HG03045 (cell line): ENCODE results near the gene LRMDA.

Experiments
- ATAC-seq: cut with Tn5 transposase; IDR thresholded peaks from one replicate; pipeline ENCODE4 v1.9.1; 2021; ENCODE audit warnings: mild to moderate bottlenecking, moderate library complexity; ENCODE audit not compliant: unreplicated experiment

The LRMDA gene

DNA sequence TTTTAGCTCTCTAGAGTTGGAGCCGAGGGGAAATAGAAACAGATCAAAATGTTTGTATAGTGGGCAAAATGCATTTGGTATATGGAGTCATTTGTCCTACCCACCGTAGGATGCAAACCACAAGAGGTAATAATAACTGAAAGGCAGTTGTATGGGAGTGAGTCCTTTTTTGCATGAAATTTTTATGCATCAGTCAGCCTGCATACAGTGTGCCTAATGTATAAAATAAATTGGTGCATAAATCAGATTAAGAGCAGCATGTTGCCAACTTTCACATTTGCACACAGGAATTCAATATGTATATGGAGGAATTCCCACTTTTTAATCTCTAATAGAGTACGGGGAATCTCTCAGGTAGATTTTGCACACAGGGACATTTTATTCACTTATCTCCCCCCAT is 262.8 kb downstream of the LRMDA start:
- ATAC-seq, result no peak

DNA sequence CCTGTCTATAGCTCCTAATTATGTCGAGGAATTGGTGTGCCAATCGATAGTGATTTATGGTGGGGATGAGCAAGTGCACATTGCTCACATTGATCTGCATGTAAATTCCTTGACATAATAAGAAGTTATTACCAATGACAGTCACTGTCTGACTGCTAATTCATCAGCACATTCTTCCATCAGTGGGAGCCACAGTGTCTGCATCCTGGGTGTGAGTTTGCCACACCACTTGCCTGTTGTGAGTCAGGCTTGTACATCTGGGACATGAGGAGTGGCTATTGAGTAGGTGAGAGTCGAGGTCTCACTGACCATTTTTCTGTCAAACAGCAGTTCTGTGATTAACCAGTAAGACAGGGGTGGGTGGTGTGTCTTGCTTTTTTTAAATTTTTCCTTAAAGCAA is 263.4 kb downstream of the LRMDA start:
- no peak for ATAC-seq

DNA sequence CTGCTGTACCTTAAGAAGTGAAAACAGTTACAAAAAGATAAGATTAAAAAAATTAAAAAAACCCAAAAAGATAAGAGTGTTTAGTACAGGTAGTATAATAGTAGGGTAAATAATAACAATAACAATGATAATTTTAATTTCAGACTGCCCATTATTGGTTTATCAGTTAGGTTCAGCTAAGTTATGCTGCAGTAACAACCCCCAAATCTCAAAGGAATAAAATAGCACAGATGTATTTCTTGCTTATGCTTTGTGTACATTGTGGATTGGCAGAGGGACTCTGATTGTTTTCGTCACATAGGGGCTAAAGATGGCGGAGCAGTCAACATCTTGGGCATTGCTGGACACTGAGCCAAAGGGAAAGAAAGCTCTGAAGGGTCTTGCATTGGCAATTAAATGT is 264.6 kb downstream of the LRMDA start:
- no peak for ATAC-seq

DNA sequence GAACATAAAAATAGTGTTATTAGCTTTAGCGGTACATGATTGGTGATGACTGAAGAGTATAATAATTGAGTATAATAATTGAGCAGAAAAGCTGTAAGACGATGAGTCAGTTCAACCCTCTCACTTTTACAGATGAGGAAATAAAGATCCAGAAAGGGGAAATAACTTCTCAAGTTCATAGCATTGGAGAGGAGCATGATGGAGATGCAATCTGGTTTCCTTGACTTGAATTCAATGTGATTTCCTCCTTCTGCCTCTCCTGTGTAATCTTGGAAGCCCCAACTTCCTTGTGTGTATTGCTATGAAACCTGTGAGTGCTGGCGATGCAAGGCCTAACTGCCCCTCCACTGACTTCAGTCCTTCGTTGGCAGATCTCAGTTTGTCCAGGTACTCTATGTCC is 265.1 kb downstream of the LRMDA start:
- ATAC-seq, result no peak

DNA sequence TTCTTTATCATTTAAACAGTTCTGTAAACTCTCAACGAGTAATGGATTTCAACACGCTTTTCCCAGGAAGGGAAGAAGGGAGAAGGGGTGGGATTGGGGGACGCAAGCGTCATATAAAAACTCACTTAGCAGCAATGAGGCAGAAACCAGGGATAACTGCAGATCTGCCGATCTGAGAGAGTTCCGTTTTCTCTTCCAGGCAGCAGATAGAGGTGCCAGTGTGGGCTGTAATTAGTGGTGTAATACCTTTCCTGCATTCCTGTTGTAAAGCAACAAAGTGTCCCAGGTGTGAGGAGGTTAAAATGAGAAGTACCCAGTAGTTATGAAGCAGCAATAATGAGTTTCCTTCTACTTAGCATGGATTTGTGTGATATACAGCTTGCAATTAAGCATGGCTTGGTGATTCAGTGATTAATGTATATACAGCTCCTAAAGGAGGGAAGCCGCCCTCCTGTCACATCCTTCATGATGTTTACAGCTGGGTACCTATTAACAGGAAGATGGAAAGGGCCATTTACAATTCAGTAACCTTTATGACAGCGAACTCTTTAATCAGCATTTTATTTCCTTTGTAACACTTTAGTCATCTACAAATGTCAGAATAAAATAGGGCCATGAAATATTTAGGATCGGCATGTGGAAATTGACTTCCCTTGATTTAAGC is 271.9 kb downstream of the LRMDA start:
- ATAC-seq, result no peak

DNA sequence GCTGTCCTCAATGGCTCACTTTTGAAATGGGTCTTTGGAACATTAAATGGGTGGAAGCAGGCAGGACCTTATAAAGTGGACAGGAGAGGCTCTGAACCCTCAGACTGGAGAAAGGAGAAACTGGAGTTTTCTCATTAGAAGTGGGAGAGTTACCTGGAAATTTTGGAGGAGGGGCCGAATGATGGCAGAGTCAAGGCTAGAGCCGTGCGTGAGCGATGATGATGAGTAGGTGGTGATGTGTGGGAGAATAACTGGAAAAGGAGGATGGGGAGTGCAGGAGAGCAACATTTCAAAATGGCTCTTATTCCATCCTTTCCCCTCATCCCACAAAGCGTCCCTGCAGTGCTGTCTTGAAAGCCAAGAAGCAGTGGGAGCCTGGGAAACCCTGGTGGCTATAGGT is 274.0 kb downstream of the LRMDA start:
- ATAC-seq, result no peak

DNA sequence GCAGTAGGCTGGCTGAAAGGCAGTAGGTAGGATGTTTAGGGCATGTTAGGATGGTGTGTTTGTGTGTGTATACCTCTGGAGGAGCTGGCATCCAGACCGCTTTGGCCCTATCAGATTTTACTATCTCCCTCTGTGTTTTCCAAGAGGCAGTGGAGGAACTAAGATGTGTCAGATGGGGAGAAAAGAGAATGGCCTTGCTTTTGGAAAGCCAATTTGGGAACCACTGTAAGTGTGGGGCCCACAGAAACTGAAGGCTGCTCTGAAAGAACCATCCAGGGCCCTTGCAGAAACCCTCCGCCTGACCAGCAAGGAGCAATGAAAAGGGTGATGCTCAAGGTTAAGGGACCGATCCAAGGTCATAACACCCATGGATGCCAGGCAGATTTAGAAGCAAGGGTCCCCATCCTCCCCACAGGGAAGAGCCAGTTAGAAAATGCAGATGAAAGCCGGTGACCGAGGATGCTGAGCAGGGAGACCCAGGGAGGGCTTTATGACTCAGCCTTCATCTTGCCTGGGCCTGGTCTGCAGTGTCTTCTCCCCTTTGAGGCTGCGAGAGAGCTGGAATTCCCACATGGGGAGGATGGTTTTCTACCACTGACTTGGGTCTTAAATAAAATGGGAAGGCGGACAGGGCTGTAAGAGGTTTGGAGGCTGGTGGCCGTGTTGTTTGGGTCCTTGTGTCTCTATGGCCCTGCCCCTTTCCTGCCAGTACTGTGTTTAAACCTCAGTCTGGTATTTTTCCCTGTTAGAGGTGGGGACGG is 275.8 kb downstream of the LRMDA start:
- ATAC-seq, result no peak

DNA sequence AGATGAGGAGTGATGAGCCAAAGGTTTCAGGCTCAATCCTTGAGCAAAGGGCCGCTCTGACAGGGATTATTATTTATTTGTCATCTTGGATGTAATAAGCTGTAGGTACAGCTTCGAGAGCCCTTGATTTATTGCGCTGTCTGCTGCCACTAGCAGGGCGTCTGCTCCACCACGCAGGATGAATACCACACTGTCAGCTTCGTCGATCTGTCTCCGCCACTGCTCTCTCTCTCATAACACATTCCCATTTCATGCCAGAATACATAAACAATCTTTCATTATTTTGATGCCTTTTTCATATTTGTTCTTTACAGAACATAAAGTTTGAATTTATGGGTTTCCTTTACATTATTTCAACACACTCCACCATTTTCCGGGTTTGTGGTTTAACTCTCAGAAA is 276.6 kb downstream of the LRMDA start:
- no peak for ATAC-seq

DNA sequence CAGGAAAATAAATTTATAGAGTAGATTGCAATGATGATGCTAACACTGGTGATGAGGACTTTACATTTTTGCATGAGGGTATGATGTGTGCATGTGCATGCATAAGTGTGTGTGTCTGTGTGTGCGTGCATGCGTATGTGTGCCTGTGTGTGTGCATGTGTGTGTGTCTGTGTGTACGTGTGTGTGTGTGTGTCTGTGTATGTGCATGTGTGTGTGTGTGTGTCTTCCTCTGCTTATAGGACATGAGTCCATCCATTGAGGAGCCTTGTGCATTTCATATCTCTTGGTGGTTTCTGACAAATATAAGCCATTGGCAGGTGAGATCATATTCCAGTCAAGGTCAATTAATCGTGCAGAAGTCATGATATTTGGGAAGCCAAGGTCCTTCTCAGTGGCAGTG is 277.8 kb downstream of the LRMDA start:
- ATAC-seq, result no peak

DNA sequence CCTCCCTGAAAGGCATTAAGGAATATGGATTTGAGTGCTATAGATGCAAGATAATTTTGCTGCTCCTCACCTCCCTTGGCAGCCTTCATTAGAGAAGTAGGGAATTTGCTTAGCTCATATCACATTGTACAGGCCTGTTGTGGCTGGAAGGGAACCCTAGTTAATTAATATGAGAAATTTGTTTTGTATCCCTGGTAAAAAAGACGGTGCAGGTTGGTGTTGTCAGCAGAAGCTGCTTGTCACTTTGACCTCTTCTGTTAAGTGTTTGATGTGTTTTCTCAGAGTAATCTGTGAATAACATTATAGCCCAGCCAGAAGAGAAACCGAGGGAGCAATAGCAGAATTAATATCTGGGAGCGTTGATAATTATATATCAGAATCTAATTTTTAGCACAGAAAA is 278.4 kb downstream of the LRMDA start:
- no peak for ATAC-seq

DNA sequence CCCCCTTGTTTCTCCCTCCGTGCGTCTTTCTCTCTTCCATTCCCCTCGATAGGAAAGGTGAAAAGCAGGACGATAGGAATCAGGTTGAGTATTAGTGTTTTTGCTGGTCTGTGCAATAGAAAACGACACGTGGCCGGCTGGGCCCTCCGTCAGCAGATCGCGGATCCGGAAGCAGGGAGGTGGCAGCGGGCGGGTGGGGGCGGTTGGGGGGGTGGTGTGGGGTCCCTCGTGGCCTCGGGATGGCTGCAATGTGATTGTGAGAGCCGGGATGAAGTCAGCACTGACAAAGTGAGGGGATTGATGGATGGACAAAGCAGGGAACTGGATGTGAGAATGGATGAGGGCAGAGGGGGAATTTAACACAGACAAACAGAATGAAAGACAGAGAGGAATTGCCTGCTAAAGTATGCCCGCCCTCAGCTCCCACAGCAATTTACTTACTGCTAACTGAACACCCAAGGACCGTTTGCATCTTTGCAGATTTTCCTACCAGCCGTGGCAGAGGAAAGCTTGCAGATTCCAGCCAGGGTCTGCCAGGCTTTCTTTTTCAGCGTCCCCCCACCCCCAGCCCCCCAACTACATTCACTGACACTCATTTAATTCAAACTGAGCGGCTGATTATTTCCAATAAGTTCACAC is 280.9 kb downstream of the LRMDA start:
- no peak for ATAC-seq

DNA sequence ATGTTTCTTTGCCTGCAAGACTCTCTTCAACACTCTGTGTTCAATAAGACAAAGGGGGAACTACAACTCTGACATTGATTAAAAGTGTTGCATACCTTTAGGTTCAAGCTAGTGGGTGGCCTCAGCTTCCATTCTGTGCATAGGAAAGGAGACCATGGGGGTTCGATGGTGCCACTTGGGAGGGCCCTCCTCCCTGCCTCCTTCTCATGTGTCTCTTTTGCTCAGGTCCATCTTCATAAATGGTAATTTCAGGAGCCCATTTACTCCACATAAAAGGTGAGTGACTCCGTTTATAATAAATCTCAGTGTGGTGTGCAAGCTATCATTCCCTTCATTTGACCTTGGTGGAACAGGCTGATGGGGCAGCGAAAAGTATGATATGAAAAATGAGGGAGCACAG is 285.1 kb downstream of the LRMDA start:
- no peak for ATAC-seq

DNA sequence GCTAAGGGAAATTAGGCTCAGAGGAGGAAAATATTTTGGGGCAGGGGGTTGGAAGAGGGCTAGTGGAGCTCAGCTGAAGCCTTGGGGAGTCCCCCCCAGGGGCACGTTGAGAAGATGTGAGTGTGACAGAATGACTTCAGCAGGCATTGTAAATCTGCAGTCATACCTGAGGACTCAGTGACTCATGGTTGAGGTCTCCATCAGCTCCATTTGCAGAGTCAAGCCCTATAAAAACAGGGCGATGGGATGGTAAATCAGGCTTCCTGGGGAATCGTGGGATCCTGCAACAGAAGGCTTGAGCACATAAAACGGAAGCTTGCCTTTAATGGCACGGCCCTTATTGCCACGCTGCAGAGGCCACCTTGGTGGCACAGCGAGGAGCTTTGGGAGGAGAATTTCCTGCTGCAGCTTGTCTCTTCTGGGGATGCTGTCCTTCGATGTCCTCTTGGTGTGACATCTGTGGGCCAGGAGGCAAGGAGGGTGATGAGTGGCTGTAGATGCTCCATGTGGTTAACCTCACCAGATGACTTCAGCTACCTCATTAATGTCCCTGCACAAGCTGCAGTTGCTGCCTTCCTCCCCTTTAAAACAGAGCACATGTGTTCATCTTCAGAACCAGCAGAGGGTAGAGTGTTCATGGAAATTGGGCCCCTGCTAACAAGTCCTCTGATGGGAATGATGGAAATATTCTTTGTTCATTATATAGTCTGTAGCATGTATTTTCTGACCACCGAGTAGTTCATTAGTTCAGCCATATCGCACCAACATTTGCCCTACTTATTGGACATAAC is 285.9 kb downstream of the LRMDA start:
- no peak for ATAC-seq

DNA sequence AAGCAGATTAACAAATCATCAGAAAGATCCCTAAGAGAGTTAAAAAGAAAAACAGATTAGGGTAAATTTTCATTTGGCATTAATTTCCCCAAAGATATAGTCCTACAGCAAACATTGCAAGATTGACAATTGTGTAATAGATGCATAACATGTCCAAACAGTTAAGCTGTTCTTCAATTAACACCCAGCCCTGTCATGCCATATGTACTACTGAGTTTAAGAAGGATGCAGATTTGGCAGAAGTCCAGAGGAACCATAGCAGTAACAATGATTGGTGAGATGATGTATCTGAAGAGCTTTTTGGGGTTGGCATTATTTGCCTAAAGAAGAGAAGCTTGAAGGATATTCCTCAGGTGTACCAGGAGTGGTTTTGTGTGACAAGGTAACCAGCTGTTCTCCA is 287.6 kb downstream of the LRMDA start:
- ATAC-seq, result no peak

DNA sequence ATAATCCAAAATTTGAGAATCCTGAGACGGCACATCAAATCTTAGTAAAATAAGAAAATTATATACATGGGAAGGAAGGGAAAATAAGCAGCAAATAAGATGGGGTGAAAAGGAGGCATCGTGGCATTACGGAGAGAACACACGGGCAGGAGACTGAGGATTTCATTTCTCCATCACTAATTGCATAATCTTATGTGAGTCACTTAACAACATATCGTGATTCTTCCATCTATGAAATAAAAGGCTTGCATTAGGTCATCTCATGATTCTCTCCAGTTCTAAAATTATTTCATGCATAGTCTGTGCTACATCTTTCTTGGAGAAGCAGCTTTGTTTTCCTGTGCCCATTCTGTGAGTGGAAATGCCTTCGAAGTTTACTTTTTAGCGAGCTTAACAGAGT is 288.7 kb downstream of the LRMDA start:
- no peak for ATAC-seq

DNA sequence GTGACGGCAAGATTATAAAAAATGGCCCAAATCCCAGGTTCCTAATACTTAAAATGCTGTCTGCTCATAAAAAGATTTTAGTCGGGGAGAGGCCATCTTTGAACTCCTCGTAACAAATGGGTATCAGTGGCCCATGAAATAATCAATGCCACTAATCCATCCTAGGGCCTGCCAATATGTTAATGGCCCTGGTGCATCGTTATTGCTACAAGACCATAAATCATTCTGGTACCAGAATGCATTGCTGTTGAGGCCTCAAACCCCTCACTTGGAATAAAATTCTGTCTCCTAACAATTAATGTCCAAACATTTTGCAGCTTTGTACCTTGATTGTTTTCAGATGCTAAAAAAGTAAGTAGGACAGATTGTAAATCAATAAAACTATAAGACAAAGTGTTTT is 290.6 kb downstream of the LRMDA start:
- no peak for ATAC-seq

DNA sequence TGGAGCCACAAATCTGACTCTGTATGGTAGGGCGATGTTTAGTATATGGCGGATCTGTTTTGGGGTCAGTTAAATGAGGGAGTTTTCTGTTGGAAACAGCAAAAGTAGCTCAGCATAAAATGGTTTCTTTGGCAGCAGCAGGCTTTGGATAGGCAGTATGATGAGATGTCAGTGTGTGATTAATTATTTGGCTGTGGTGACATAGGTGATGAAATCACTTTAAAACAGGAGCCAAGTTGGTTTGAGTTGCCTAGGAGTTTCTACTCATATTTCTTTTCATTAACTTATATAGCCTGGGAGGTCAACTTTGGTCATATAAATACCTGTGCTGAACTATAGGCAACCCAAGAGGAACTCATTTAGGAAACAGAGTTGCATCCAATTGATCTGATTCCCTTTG is 291.2 kb downstream of the LRMDA start:
- ATAC-seq, result no peak

DNA sequence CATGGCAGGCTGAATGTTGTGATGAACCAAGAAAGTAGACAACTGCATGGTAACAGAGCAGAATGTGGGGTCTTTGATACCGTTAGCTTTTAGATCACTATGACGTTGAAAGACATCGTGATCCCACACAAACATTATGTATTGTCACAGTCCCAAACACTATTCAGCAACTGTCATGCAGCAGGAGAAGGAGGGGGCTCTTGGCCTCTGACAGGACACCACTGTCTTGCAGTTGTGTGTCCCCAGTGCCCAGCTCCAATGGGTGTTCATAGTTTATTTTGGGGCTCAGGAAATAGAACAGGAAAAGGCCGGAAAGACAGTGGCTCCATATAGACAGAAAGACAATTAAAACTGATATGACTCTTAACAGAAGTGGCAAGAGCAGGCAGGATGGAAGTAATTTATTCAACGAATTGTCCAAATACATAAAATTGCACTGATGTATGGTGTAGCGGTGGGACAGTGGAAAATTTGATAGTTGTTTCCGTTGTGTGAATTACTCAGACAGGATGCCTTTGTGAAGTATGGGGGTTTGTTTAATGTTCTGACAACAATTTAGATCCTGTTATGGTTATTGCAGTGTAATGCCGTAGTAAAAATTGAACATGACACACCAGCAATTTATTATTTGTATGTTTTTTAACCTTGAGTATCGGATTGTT is 292.0 kb downstream of the LRMDA start:
- no peak for ATAC-seq

DNA sequence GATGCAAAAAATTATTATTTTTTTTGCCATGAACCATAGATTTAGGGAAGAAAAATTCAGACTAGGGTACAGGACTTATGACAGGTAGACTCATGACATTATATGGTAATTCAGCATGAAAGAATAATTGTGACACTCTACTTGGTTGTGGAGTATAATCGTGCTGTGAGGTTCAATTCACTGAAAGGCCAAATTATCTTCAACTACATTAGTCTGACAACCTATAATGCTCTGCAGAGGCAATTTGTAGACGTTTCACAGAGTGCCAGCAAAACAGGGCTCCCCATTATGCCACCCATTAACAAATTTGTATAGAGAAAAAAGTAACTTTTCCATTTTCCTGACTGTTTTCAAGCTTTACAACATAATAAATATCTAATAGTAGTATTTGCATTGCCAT is 292.6 kb downstream of the LRMDA start:
- no peak for ATAC-seq

DNA sequence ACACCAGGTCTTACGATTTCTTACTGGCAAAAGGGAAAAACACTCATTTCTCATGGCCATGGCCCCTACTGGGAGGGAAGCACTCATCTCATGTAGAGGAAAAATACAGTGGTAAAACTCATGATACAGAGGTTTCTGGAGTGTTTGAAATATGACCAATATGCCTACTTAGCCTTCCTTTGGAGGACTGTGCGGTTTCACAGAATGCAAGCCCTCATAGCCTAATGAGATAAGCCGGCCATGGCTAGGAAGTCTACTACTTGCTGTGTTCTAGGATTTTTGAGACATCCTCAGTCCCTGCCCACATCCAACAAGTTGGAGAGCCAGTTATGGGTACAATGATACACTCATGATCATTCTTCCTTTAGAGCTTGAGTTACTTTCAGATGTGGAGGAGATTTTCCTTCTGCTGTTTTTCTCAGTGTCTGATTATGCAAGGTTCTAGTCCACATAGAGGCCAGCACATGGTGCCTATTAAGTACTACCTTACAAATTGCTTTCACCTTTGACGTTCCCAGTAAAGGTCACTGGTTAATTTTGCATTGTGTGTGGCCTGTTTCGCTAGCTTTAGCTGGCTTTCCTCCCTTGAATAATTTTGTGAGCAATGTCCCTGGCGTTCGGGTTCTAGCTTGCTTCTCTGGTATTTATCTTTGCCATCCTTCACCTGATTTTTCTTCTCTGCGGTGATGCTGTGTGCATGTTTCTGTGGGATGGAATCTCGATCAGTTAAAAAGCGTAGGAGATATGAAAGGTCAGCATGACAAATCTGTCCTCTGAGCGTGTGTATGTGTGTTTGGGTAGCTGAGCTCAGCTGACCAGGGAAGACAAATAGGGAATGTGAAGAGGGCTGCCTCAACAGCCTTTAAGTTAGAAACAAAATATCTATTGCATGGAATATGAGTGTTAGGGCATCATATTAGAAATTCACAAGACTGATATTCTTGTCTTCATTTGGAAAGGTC is 295.4 kb downstream of the LRMDA start:
- no peak for ATAC-seq
